AG04449 (cell line): ENCODE results near the gene GAL3ST2.
"Not testable (repeated sequence)": the region's sequence is repeated elsewhere in the genome, so short reads cannot be mapped to it uniquely, and the experiment has no call there.

Source experiments
- CTCF ChIA-PET: fragments of 350-600 bp; formaldehyde crosslinking; extraction: SDS; loops from one replicate; lab custom pipeline; 2021; ENCODE audit warnings: antibody characterized with exemption; lab: Yijun Ruan, JAX
- POLR2A ChIA-PET: fragments of 400-600, 350-600 bp; formaldehyde crosslinking; extraction: SDS; loops from one replicate; lab custom pipeline; 2020; ENCODE audit warnings: antibody characterized with exemption, inconsistent platforms; lab: Yijun Ruan, JAX
- DNase-seq: peaks from one replicate; pipeline ENCODE4 v3.0.0-alpha.2; 2010; ENCODE audit warnings: low read depth, low spot score
- H3K4me3 ChIP-seq: 2 replicates; pipeline ENCODE4 v1.5.1; 2011; ENCODE audit warnings: low read depth, mild to moderate bottlenecking, control low read depth, low read length
- TF ChIP-seq, protein P1 (sequence below): IDR thresholded peaks from one replicate; pipeline ENCODE4 v1.5.1; 2011; ENCODE audit warnings: mild to moderate bottlenecking, moderate library complexity, low read length, control low read depth, inconsistent platforms; ENCODE audit not compliant: insufficient read depth; ENCODE audit errors: missing control alignments

GAL3ST2 gene

DNA sequence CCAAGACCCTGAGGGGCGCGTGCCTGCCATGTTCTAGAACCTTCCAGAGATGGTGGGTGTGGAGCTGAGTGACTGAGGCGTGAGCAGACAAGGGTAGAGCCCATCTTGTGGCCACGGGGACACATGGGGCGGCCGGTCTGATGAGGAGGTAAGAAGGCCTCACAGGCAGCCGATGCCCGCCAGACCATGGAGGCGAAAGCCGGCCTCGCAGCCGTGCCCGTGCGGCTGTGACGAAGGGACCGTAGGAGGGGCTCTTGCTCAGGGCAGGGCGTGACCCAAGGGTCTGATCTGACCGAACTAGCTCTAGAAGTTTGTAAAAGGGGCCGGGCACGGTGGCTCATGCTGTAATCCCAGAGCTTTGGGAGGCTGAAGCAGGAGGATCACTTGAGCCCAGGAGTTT lies 22.6 kb upstream of the GAL3ST2 start:
- POLR2A ChIA-PET: no interaction called here
- H3K4me3 ChIP-seq: no peak overlapping the region
- CTCF ChIA-PET: no interaction called here
- no peak for DNase-seq
- TF ChIP-seq, protein P1, sequence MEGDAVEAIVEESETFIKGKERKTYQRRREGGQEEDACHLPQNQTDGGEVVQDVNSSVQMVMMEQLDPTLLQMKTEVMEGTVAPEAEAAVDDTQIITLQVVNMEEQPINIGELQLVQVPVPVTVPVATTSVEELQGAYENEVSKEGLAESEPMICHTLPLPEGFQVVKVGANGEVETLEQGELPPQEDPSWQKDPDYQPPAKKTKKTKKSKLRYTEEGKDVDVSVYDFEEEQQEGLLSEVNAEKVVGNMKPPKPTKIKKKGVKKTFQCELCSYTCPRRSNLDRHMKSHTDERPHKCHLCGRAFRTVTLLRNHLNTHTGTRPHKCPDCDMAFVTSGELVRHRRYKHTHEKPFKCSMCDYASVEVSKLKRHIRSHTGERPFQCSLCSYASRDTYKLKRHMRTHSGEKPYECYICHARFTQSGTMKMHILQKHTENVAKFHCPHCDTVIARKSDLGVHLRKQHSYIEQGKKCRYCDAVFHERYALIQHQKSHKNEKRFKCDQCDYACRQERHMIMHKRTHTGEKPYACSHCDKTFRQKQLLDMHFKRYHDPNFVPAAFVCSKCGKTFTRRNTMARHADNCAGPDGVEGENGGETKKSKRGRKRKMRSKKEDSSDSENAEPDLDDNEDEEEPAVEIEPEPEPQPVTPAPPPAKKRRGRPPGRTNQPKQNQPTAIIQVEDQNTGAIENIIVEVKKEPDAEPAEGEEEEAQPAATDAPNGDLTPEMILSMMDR: no peak

DNA sequence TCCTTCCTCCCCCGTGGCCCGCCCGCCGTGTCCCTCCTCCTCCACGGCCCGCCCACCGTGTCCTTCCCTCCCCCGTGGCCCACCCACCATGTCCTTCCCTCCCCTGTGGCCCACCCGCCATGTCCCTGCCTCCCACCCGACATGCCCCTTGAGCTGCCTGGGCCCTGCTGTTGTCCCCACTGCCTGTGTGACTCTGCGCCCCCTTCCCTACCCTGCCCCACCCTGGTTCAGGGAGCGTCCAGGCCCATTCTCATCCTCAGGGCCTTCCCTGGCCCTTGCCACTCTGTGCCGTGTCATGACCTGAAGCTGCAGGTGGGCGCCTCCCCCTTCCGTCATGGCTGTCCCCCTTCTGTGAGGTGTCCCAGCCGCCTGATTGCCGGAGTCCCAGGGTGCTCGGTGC lies 21.5 kb upstream of the GAL3ST2 start:
- no peak for DNase-seq
- POLR2A ChIA-PET: no interaction called here
- no peak overlapping the region for H3K4me3 ChIP-seq
- TF ChIP-seq, protein P1: no peak
- CTCF ChIA-PET: no interaction called here

GRCh38 chr2:241755777-241756176 lies 20.8 kb upstream of the GAL3ST2 start:
- H3K4me3 ChIP-seq: no peak overlapping the region
- DNase-seq: no peak
- CTCF ChIA-PET: no interaction called here
- POLR2A ChIA-PET: no interaction called here
- TF ChIP-seq, protein P1: no peak

DNA sequence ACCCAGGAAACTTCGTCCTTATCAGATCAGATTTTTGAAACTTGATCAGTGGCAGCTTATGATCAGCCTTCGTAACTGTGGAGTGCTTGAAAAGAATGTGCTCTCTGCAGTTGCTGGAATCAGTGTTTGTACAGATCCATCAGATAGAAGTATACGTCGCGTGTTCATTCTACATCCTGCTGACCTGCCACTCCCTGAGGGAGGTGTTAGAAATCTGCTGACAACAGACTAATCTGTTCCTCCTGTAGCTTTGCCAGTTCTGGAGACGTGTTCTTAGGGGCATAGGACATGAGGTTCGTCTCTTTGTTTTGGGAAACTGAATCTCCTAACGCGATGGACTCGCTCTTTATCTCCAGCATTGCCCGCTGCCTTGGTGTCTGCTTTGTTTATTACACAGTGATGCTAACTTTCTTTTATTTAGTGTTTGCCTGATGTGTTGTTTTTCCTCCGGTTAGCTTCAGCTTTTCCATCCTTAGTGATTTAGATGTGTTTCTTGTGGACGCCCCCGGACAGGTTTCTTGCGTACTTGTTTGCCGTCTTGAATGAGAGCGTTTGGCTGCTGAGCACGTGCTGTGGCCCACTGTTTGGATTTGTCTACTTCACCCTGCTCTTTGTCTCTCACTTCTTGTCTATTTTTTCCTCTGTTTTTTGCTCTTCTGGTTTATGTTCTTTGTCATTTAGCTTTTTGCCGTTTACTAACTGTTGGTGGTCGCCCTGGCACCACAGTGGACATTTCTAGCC lies 17.4 kb upstream of the GAL3ST2 start:
- DNase-seq: no peak

DNA sequence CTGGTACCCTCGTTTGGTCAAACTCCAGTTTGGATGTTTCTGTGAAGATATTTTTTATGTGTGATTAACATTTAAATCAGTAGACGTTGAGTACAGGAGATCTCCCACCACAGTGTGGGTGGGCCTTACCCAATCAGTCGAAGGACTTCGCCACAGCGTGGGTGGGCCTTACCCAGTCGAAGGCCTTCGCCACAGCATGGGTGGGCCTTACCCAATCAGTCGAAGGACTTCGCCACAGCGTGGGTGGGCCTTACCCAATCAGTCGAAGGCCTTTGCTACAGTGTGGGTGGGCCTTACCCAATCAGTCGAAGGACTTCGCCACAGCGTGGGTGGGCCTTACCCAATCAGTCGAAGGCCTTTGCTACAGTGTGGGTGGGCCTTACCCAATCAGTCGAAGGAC lies 16.7 kb upstream of the GAL3ST2 start:
- POLR2A ChIA-PET: not testable (repeated sequence)

More for the DNA sequence above, 17.4 kb upstream of the GAL3ST2 start:
- TF ChIP-seq, protein P1: no peak
- CTCF ChIA-PET: interaction anchor here (1.0 kb wide), 1 partner anchor 85 kb away, joined by 3 read pairs; no protein-coding TSS in a partner anchor
- POLR2A ChIA-PET: no interaction called here
- no peak overlapping the region for H3K4me3 ChIP-seq

GRCh38 chr2:241760301-241760771 lies 16.3 kb upstream of the GAL3ST2 start:
- ChIA-PET POLR2A (no interaction called here), CTCF (no interaction called here)
- H3K4me3 ChIP-seq: no peak overlapping the region
- DNase-seq: no peak
- TF ChIP-seq, protein P1: no peak

More for the DNA sequence above, 16.7 kb upstream of the GAL3ST2 start:
- CTCF ChIA-PET, H3K4me3 ChIP-seq, DNase-seq: not testable (repeated sequence)

DNA sequence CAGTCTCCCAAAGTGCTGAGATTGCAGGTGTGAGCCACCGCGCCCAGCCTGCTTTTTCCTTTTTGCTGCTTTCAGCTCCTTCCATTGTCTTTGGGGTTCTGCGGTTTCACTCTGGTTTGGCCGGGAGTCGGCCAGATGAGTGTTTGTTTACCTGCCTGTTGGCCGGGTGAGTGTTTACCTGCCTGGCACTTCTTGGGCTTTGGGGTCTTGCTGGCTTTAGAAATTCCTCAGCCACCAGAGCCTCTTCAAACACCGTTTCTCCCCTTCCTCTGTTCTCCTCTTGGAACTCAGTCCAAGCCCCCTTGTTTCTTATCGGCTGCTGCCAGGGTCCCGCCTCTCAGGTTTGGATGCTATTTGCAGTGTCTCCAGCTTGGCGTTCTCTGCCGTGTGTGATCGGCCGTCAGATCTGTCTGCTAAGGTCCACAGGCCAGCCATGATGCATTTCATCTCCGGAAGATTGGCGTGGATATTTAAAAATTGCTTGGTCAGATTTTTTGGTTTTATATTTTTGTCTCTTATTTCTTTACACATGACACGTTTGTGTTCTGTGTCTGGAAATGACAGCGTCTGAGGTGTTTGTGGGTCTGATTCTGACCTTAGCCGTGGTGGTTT lies 14.2 kb upstream of the GAL3ST2 start:
- ChIA-PET POLR2A (no interaction called here), CTCF (no interaction called here)
- TF ChIP-seq, protein P1: no peak
- DNase-seq: no peak
- no peak overlapping the region for H3K4me3 ChIP-seq
